Fibroblast of skin of left biceps (primary cell): ENCODE measurements around the gene B3GNT7.
"Not testable (repeated sequence)": the region's sequence is repeated elsewhere in the genome, so short reads cannot be mapped to it uniquely, and the experiment has no call there.

Source experiments
- DNase-seq, 2 experiments: peaks; one replicate each; pipeline ENCODE4 v3.0.0-alpha.2; 2013; ENCODE audit warnings: low read depth in 2 of 2

The B3GNT7 gene

DNA sequence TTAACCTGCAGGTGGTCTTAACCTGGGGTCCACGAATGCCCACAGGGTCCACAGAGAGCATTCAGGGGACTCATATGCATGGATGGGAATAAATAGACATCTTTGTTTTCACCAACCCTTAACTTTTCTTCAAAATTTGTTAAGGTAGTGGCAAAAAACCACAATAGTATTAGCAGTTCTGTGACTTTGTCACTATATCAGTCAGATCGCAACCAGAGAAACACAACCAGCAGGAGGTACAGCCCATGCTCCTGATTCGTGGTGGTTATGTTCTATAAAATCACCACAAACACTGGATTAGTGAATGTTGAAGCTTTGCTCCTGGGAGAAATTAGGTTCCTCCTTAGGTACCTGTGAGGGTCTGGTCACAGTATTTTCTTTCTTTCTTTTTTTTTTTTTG, 31.6 kb downstream of the B3GNT7 start:
- no peak for DNase-seq

DNA sequence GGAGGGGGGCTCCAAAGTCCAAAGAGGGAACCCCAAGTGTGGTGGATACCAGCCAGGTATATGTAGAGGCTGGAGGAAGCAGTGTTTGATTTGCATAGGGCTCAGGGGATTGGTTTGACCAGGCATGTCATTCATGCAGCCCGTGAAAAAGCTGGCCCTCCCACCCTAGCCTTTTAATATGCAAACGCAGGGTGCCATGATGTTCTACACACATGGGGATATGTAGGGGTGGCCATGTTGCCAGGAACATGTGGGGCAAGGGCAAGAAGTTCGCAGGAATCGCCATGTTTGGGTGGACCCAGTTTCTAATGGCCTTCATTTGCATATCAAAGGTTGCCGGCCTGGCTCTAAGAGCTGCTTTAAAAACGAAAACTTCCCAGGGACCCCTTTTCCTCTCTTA, 33.6 kb downstream of the B3GNT7 start:
- no peak for DNase-seq

DNA sequence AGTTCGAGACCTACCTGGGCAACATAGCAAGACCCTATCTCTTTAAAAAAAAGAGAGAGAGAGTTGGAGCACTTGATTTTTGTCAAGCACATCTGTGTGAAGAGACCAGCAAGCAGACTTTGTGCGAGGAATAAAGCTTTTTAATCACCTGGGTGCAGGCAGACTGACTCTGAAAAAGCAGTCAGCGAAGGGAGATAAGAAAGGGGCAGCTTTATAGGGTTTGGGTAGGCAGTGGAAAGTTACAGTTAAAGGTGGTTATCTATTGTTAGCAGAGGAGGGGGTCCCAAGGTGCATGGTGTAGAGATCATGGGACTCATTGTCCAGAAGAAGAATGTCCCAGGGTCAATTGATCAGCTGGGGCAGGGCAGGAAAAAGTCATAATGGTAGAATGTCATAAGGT, 34.4 kb downstream of the B3GNT7 start:
- no peak for DNase-seq

DNA sequence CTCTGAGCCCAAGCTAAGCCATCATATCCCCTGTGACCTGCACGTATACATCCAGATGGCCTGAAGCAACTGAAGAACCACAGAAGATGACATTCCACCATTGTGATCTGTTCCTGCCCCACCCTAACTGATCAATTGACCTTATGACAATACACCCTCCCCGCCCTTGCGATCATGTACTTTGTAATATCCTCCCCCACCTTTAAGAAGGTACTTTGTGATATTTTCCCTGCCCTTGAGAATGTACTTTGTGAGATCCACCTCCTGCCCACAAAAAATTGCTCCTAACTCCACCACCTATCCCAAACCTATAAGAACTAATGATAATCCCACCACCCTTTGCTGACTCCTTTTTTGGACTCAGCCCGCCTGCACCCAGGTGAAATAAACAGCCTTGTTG, 34.9 kb downstream of the B3GNT7 start:
- not testable (repeated sequence) for DNase-seq

DNA sequence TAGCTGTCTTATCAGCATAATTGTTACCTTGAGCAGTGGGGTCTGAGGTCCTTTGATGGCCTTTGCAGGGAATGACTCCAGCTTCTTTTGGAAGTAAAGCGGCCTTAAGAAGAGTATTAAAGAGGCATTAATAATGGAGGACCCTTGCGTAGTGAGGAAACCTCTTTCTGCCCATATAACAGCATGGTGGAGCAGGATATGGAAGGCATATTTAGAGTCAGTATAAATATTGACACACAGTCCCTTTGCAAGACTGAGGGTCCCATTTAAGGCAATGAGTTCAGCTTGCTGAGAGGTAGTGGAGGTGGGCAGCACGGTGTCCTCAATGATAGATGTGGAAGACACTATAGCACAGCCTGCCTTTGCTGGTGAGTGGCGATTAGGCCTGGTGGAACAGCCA, 36.1 kb downstream of the B3GNT7 start:
- DNase-seq = no peak

DNA sequence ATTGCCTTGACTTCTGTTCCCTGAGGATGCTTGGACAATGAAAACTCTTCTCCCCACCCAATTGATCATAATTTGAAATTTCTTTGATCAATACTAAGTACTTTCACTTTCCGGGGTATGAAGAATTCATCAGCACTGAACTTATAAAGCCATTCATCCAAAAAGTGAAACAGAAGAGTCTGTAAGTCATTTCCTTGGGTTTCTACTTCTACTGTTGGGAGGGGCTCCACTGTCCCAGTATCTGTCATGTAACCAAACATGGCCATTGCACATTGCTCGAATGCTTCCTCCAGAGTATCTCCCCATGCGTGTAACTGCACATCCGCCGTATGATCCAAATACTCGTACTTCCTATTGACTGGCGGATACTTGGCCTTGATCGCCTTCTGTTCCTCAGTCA, 38.5 kb downstream of the B3GNT7 start:
- DNase-seq = no peak

DNA sequence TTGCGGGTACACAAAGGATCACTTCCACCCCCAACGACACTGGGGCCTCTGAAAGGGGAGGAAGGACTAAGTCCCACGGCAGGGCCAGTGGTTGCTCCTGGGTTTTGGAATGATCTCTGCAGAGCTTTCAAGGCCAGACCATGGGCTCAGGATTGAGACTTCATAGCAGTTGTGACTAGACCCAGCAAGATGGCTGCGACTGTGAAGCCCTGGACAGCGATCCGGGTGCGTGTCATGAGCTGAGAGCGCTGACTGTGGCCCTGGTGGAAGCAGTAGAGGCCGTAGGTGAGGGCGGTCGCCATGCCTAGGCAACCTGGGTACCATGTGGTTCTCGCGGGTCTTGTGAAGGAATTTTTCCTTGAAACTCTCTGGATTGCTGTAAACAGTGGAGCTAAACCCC, 41.4 kb downstream of the B3GNT7 start:
- DNase-seq = no peak

DNA sequence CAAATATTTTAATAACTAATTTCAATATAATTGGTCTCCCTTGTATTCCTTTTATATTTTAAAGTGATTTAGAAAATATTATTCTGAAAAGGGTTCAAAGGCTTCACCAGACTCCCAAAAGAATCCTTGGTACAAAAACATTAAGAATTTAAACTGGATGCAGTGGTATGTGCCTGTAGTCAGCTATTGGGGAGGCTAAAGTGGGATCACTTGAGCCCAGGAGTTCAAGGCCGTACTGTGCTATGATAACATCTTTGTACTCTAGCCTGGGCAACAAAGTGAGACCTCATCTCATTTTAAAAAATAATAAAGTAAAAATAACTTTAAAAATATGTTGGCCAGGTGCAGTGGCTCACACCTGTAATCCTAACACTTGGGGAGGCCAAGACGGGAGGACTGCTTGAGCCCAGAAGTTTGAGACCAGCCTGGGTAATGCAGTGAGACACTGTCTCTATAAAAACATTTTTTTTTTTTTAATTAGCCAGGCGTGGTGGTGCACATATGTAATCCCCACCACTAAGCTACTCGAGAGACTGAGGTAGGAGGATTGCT, 54.1 kb downstream of the B3GNT7 start:
- DNase-seq = no peak

DNA sequence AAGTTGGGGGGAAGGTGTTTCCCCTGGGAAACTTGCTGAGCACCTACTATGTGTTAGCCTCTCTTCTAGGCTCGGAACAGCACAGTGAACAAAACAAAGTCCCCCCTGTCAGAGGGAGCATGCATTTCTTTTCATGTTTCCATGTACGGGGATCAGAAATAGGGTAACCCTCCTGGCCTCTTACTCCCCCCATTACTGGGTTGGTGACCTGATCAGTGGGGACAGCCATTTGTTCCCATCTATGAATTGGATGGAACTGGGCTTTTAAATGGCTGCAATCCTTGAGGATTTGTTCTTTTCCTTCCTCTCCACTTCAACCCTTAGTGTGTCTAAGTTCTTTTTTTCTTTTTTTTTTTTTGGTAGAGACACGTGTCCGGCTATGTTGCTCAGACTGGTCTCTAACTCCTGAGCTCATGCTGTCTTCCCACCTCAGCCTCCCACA, 55.1 kb downstream of the B3GNT7 start:
- no peak for DNase-seq
